NCI-H460 (cell line): ENCODE measurements around the gene EBF3. TPM values are rescaled to one million over a fixed set of nuclear protein-coding genes. Genes with fewer than 3 reads are reported as not detected.

ENCODE experiments used
- DNase-seq: peaks from one replicate; pipeline ENCODE4 v3.0.0-alpha.2; 2016; ENCODE audit warnings: low read depth; ENCODE audit errors: extremely low read depth
- total RNA-seq: library from RNA; depleted of rRNA; stranded (reverse); fragments of >200 nt; shearing (Covaris generic); gene quantifications from 2 replicates; pipeline ENCODE4 v1.2.3, GENCODE V29; 2014

Gene EBF3
- total RNA-seq, 1 experiment from 2014 or later: not detected

DNA sequence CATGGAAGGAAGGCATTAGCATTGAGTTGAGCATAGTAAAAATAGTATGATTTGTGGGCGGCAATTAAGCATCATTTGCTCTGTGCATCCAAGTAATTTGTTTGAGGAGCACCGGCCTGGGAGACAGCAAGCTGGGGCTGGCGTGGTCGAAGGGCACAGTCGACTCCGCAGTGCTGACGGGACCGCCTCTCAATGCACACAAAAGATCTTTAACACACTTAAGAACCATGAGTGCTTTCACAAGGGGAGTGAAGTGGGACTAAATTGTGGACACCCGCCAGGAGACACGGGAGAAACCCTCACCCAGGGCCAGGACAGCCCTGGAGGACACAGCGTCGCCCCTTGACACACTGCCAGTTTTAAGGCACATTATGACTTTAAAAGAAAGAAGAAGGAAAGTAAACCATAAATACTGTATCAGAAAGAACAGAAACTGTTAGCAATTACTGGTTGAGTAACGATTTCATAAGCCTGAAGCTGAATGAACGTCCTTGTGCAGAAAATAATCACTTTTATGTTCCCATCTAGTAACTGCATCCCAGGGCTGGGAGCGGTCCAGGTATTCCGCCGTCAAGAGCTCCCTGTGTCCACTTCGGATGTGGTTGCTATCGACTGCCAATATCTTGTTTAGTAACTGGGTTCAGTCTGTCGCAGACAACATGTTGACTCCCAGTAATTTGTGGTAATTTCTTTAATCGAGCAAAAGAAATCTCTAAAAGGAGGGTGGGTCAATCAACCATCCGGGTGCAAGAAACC is 102.1 kb downstream of the EBF3 start:
- DNase-seq: no peak

DNA sequence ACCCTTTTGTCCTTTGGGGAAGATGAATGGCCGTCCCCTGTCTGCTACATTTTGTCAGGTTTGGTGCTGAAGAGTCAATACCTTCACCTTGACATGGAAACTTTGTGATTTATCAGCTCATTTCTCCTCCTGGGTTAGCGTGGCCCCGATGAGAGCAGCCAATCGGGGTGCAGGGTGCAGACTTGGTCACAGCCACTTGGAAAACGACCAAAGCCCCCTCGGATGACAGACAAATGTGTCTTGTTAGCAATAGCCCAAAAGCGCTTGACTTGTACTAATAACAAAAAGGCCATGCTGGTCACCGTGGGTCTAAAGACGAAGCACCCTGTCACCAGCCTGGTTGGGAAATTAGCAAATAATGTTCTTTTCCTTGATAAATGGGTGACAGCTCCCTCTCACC is 103.7 kb downstream of the EBF3 start:
- DNase-seq: no peak

DNA sequence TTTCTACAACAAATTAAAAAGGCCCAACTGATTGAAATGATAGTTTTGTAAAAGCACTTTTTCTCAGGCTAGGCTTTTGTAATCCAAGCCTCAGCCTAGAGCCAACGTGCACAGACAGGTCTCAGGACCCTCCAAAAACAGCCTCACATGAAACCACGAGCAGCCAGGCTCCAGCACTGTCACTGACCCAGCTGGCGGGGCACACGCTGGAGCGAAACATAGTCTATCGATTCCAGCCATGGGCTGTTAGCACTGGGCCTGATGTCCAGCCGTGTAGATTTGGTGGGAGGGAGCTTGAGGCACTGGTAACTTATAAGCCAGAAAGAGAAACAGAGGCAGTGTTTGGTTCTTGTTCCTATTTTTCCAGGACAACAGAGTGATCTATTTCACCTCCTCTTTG is 104.5 kb downstream of the EBF3 start:
- no peak for DNase-seq

DNA sequence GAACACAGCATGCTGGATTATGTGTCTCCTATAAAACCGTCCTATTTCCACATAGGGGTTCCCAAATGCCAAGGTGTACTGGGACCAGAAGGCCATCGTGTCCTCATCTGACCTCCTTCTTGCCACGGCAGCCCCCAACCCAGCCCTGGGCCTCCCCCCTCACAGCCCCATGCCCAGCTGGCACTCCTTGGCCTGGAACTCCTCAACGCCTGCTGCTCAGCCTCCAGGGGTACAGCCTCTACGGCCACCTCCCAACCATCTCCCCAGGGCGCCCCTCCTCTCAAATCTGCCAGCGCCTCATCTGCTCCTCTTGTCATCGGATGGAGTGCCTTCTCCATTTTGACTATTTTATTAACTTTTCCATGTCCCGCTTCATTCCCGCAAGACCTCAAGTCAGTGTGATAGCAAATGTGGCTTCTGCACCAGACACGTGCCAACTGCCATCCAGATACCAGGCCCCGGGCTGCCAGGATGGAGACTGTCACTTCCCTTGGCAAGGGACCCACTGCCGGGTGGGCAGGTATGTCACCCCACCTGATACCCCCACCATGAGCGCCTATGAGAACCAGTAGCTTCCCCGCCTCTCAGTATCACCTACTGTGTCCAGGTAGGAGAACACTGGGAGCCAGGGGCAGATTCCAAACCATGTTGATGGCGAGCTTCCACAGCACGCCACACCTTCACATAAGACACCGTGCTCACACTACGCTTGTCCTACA is 106.7 kb downstream of the EBF3 start:
- DNase-seq: no peak

DNA sequence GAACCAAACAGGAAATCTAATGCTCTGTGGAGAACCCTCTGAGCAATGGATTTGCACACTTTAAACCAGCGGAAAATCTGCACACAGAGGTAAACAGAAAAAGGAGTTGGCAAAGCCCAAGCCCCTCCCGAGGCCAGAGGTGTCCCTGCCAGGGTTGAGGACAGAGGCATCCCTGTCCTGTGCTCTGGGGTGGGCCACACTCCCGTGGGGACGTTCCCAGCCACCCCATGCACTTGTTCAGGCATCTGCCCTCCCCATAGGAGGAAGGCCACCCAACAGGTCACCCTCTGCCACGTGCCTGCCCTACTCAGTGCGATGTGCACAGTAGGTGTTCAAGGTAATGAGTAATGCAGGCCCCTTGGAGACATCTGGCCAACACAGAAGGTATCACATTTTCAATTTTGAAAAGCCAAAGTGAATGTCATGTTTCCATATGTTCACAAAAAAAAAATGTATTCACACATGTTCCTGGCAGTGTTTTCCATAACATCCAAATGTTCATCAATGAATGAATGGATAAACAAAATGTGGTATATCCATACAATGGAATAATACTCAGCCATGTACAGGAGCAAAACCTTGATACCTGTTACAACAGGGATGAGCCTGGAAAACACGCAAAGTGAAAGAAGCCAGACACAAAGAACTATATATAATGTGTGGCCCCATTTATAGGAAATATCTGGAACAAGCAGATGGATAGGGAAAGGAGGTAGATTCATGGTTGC is 108.1 kb downstream of the EBF3 start:
- DNase-seq: no peak

DNA sequence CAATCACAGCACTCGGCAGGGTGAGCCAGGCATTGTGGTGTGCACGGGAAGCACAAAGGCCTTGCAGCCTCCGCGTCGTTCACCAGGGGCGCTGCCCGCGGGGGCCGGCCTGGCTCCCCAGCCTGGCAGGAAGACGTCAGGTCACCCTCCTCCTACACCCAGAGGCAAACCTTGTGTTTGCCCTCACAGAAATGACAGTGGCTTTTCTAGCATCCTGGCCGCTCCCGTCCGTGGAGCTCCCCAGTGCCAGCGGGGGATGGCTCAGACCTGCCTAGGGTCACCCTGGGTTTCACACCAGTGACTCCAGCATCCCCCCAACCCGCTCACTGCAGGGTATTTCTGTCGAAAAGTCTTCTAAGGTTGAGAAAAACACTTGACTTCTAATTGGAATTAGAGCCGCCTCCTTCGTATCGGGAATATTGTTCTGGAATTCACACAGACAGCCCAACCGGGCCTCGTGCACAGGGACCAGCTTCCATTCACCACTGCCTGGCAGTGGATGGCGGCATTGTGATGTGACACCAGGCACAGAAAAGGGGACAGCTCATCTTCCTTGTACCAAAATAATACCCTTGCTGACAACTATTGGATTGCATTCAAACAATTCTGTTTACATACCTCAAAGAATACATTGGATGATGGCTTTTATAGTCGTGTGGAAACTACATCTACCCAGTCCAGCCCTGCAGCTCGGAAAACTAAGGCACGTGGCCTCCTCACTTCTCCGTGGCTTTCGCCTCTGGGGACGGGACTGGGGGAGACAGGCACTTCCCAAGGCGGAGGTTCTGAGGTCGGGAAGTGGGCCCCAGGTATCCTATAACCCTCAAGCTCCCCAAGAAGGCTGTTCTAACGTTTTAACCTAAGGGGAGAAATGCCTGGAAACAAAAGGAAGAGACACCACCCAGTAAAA is 109.0 kb downstream of the EBF3 start:
- no peak for DNase-seq

DNA sequence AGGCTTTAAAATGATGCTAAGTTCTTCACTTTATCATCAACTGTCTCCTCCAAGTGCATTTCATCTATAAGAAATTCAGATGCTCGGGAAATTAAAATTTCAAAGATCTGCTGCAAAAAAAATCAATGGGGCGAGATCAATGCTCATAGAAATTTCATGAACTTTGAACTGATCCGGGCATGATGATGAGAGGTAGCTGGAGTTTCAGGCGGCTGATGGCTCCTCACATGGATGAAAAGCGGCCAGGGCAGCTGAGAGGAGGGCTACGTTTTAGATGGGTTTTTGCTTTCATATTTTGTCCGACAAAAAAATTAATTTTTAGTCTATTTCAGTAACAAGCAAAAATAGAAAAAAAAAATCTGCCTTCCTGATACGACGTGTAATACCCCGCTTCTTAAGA is 109.9 kb downstream of the EBF3 start:
- no peak for DNase-seq

DNA sequence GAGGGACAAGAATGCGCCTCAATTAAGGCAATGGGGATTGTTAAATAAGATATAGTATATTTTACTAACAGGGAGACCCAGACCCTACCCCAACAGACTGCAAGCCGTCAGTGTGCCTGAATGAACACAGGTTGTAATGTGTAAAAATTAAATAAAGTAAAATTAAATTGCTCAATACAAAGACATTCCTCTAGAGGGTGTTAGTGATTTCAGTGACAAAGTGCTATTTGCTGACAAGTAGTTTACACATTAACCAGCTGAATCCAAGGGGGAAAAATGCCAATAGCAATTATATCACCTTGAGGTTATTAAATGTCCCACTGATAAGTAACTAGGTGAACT is 110.5 kb downstream of the EBF3 start:
- DNase-seq: peak; percentile 7

DNA sequence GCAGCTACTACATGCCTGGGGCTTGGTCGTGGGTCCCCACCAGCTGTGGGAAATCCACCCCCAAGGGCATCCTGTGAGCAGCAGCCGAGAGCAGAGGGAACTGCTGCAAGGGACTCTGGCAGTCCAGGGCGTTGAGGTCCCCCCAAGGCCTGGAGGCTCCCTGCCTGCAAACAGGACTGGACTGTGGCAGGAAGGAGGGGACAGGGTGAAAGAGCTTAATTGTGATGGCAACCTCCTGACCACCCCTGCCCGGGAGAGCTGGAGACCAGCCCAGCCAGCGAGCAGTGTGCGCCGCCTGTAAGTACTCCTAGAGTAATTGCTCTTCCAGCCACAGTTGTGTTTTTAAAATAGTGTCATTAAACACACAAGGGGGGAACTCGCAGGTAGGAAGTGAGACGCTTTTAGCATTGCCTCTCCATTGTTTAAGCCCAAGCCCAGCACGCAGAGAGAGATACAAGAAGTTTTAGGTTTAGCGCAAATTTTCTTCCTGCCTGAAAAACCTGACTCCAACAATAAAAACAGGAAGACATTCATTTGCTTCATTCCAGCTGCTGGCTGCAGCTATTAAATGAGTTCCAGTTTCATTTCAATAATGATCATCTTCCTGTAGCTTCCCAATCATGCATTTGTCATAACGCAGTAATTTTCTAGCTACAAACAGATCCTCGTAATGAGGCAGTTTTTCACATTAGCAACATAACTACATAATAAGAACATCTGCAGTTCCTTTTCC is 111.1 kb downstream of the EBF3 start:
- DNase-seq: no peak

DNA sequence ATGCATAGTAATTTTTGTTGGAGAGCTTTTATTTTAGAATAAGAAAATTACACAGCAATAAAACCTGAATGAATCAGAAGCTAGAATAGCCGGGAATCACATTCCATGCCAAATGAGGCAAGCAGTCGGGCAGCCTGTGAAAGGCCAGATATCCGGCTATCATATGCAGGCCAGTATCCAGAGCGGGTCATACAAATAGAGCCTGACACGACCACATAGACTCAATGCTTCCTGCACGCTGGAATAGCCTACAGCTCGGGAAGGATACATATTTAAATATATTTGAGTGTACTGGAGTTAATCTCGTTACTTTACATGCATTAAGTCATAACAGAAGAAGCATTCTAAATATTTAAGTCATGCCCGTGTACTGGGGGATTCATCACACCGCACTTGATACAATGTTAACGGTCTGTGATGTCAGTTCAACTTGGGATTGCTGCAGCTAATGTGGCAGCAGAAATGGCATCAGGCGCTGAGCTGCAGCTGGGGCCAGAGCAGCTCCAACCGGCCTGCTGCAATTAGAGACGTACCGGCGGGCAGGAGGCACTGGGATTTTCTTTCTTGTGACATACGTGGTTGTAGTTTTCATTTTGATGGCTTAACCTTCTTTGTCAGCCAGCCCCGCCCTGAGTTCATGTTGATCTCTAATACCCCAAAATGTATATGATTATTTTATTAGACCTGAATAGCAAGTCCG is 112.0 kb downstream of the EBF3 start:
- no peak for DNase-seq

DNA sequence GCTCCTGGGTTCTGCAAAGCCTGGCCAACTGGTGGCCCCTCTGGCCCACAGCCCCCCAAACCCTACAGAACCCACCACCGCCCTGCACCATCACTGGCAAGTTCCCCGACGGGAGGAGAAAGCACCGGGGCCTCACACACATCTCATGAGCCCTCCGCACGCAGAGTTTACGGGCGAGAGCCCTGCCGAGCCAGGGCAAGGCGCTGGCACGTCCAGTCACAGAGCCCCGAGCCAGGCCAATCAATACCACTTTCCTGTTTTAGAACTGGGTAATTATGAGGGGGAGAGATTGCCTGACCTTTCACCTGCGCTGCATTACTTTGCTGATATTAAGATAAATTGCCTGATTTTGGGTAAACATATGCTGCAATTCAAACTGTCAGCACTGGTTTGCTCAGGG is 113.3 kb downstream of the EBF3 start:
- DNase-seq: no peak

DNA sequence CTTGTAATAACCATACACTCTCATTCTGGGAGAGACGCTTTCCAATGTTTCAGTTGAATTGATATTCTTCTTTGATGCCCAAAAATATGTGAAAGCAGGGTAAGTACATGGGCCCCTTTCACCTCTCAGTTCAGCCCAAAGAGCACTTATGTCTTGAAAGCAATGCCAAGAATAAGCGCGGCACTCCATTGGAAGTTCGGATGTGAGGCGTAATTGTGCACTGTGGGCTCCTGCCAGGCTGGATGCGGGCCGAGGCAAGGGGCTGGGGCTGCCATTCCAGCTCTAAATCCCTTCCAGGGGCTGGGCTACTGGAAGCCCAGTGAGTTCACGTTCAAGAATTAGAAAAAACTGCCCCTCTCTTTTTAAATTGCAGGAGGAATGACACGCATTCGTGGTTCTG is 113.8 kb downstream of the EBF3 start:
- no peak for DNase-seq

DNA sequence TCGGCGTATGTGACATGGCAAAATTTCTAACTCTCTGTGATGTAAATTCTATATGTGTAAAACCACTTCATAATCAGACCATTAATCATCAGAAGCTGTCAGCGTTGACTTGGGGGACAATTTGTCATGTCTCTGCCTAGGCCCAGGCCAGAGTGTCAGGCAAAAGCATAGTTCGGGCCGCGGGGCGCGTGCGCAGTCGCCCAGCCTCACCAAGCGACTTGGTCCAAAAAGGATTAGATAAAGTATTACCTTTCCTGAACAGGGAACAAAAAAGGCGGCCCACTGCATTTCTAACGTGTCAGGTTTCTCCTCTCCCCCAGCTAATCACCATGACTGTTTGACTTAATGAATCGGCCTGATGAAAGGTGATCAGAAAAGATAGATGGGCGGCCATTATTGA is 114.2 kb downstream of the EBF3 start:
- DNase-seq: no peak

DNA sequence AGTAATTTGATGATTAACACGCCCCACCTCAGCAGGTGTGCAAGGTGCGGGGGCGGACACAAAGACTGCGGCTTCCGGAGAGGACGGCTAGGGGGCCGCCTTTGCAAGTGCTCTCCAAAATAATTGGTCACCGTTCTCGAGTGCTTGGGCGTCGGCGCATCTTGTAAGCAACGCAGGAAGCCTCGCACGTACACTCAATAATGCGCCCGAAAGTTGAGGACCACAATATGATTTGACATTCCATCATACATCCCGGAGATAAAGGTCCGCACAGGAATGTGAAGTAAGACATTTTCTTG is 114.7 kb downstream of the EBF3 start:
- DNase-seq: no peak

DNA sequence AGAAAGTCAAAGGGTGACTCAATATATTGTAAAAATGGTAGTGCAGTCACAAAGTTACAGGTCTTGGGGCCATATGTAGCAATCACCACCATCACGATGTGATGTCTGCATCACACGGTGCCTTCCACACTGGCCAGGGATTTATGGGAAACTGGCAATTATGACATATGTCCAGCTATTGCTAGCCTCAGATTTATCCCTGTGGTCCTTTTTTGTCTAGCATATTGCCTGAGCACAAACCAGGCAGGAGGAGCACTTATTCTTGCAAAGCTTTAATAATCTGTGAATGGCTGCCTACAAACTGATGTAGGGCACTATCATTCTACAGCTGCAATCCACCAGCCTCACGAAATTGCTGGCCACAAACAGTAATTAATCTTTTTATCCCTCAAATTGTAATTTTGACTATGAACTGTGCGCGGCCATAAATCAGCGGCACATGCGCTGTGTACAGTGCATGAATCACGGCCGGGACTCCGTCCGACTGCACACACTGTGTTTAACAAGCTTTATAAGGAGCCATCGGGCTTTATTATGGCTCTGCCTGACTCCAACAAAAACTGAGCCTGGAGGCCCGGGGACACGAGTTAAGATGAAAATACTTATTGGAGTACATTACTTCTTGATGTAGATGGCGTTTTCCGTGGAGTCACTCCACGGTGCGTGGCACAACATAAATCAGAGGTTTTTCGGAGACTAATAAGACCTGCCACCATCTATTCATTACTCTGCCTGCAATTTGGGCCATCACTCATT is 115.2 kb downstream of the EBF3 start:
- DNase-seq: no peak

DNA sequence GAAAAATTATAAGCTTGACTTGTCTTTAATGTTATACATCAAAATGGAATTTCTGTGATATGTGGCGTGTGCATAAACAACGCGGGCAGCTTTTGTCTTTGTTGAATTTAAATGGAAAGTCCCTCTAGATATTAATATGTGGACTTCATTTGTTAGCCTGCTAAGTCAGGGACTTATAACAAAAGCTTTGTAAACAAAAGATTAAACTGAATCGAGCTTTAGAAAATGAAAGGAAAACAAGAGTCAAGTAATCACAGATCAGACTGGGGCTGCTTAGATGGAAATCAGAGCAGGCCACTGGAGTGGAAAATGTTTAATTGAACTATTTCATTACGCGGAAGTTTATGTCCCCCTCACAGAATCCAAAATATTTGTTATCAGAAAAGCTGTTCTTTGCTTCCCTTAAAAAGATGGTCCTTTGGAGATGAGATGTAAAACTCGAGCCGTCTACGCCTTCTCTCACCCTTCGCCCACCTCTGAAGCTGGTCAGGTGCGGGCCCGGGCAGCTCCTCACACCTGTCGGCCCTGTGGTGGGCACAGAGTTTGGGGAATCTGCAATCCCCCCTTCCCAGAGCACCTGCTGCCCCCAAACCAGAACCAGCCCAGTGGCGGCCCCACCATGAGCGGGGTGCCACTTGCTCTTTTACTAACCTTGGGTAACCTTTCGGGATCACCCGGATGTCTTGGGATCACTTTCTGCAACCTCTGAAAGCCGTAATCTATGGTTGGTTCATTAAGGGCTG is 116.2 kb downstream of the EBF3 start:
- DNase-seq: no peak

DNA sequence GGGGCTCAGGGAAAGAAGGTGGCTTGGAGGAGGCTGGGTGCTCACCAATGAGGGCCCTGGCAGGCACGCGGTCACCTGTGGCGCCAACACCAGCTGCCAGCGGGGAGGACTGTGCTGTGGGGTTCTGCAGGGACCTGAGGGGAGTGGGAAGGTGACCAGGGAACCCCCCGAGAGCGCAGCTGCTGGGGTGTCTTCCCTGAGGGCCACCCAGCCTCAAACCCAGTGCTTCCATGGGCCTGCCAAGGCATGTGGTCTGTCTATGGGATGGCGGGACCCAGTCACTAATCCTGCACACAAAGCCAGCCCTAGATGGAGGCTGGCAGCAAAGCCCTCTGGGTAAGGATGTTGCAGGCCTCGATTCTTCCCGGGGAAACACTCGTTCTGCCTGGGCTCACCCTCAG is 117.1 kb downstream of the EBF3 start:
- DNase-seq: no peak

DNA sequence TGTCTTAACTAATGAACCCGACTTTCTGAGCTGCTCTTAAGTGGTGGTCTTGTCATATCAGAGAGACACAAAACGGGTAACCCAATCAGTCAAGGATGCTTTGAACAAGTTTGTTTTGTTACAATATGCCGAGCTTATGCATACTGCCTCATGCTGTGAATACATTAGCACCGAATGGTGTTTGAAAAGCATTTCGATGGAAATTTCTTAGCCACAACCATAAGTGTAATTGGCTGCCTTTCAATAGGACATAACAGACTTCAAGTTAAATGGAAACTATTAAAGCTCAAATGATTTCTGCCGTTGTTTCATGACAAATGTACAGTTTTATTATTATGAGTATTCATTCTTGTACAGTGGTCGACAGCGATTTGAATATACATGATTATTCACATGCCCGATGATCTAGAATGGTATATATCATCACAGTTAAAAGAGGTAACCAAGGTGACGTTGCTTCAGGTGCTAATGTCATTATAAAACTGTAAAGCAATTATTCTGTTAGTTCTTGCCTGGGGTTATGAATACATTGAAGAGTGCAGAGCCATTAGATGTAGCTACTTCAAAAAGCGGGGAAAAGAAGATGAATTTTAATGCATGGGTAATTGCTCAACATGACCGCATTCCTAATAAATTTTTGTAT is 118.8 kb downstream of the EBF3 start:
- no peak for DNase-seq
